Keratinocyte (primary cell): ENCODE data around the gene GPANK1. TPM values are rescaled to one million over a fixed set of nuclear protein-coding genes. Genes with fewer than 3 reads are reported as not detected.

Experiments
- DNase-seq: peaks from one replicate; pipeline ENCODE4 v3.0.0-alpha.2; 2011; ENCODE audit warnings: low read depth, missing footprints, low spot score
- FAIRE-seq: peaks from 2 replicates; lab custom pipeline; 2011; peaks lifted over from hg19 to GRCh38; lab: Jason Lieb, UNC
- H2AFZ ChIP-seq: 2 replicates; pipeline ENCODE4 v1.6.0; 2012; ENCODE audit warnings: low read length, control low read depth, inconsistent platforms; ENCODE audit not compliant: control insufficient read depth
- H3K27ac ChIP-seq: 2 replicates; pipeline ENCODE4 v1.5.1; 2011; ENCODE audit warnings: low read length; ENCODE audit not compliant: control insufficient read depth, insufficient read depth
- H3K27me3 ChIP-seq: 3 replicates; pipeline ENCODE4 v1.6.0; 2011; ENCODE audit warnings: low read length; ENCODE audit not compliant: control insufficient read depth, insufficient read depth; ENCODE audit errors: extremely low read depth
- H3K36me3 ChIP-seq, 2 experiments: 2 replicates in 1 of 2; 3 replicates in 1 of 2; pipeline ENCODE4 v1.5.1; 2011; ENCODE audit warnings: low read length in 2 of 2, mild to moderate bottlenecking in 1 of 2; ENCODE audit not compliant: control insufficient read depth in 2 of 2, insufficient read depth in 2 of 2; ENCODE audit errors: extremely low read depth in 1 of 2
- H3K4me1 ChIP-seq: 3 replicates; pipeline ENCODE4 v1.5.1; 2011; ENCODE audit warnings: low read length; ENCODE audit not compliant: control insufficient read depth, insufficient read depth; ENCODE audit errors: extremely low read depth
- H3K4me2 ChIP-seq: 3 replicates; pipeline ENCODE4 v1.6.0; 2011; ENCODE audit warnings: low read depth, low read length; ENCODE audit not compliant: control insufficient read depth, insufficient read depth; ENCODE audit errors: extremely low read depth
- H3K4me3 ChIP-seq, 3 experiments: fragments of 200-600 bp in 1 of 3; sonication (generic) in 1 of 3; 2 replicates in 2 of 3; 3 replicates in 1 of 3; pipeline ENCODE4 v1.5.1; 2011 to 2016; ENCODE audit warnings: low read length in 3 of 3, mild to moderate bottlenecking in 3 of 3, control low read depth in 2 of 3, inconsistent platforms in 1 of 3, low read depth in 1 of 3, mixed read lengths in 1 of 3, mixed run types in 1 of 3, moderate library complexity in 1 of 3; ENCODE audit not compliant: control insufficient read depth in 2 of 3, insufficient read depth in 2 of 3; ENCODE audit errors: extremely low read depth in 1 of 3
- H3K79me2 ChIP-seq: 2 replicates; pipeline ENCODE4 v1.6.0; 2012; ENCODE audit warnings: low read length; ENCODE audit not compliant: control insufficient read depth, insufficient read depth
- H3K9ac ChIP-seq: 3 replicates; pipeline ENCODE4 v1.6.0; 2011; ENCODE audit warnings: low read length; ENCODE audit not compliant: control insufficient read depth, insufficient read depth; ENCODE audit errors: extremely low read depth
- H3K9me1 ChIP-seq: 3 replicates; pipeline ENCODE4 v1.6.0; 2011; ENCODE audit warnings: low read length; ENCODE audit not compliant: control insufficient read depth, insufficient read depth; ENCODE audit errors: extremely low read depth
- H3K9me3 ChIP-seq: 2 replicates; pipeline ENCODE4 v1.5.1; 2012; ENCODE audit warnings: low read depth, low read length; ENCODE audit not compliant: control insufficient read depth
- H4K20me1 ChIP-seq: 3 replicates; pipeline ENCODE4 v1.6.0; 2011; ENCODE audit warnings: low read length; ENCODE audit not compliant: control insufficient read depth, insufficient read depth; ENCODE audit errors: extremely low read depth
- CTCF ChIP-seq, 3 experiments: IDR thresholded peaks in 1 of 3; conservative IDR thresholded peaks in 1 of 3; optimal IDR thresholded peaks in 1 of 3; 2 replicates in 2 of 3; 3 replicates in 1 of 3; pipeline versions ENCODE3 to v1.5.1; 2011; ENCODE audit warnings: low read length in 3 of 3, mild to moderate bottlenecking in 3 of 3, moderate library complexity in 2 of 3, control low read depth in 1 of 3, inconsistent platforms in 1 of 3; ENCODE audit not compliant: insufficient read depth in 2 of 3; ENCODE audit errors: extremely low read depth in 1 of 3
- EZH2 ChIP-seq: IDR thresholded peaks from one replicate; pipeline ENCODE4 v1.6.1; 2012; ENCODE audit warnings: inconsistent platforms, mild to moderate bottlenecking, low read length, moderate library complexity
- dilution Hi-C: fragments of 300-500 bp; cut with MboI; formaldehyde crosslinking; loops from one replicate; pipeline ENCODE4 v1.7.0; 2020; ENCODE audit warnings: low sequenced_read_pairs; ENCODE audit not compliant: extremely low pct_ligation_motif_present
- polyA plus RNA-seq, 5 experiments: library from polyadenylated mRNA; depleted of rRNA in 3 of 5; stranded (reverse) in 3 of 5; stranded (forward) in 1 of 5; unstranded in 1 of 5; fragments of >200 nt; gene quantifications; 1 replicate in 1 of 5; 2 replicates in 3 of 5; 3 replicates in 1 of 5; pipeline versions ENCODE4 v1.2.1 to v1.2.3, GENCODE V29; 2011 to 2012; ENCODE audit warnings: missing spikeins in 2 of 5, low read depth in 1 of 5, low replicate concordance in 1 of 5

GPANK1 gene
- polyA plus RNA-seq, 1 donor (not counting 4 experiments of a cell fraction or from before 2014, with no cell fraction given) = 10.0 TPM

- no peak for DNase-seq
- dilution Hi-C loops = no loop called here
Measured at GRCh38 chr6:31708224-31708623, 43.4 kb upstream of the GPANK1 start.

DNA sequence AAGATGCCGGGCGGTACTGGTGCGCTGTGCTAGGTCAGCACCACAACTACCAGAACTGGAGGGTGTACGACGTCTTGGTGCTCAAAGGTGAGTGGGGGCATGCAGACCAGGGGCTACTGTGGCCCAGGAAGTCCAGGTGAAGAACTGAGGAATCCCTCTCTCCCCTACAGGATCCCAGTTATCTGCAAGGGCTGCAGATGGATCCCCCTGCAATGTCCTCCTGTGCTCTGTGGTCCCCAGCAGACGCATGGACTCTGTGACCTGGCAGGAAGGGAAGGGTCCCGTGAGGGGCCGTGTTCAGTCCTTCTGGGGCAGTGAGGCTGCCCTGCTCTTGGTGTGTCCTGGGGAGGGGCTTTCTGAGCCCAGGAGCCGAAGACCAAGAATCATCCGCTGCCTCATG is 42.9 kb upstream of the GPANK1 start:
- no peak overlapping the region for H3K4me3 ChIP-seq
- no peak overlapping the region for H3K4me2 ChIP-seq
- dilution Hi-C loops = no loop called here
- H2AFZ ChIP-seq = no peak overlapping the region
- FAIRE-seq = no peak
- H3K9ac ChIP-seq = no peak overlapping the region
- no peaks in the 10 kb centered on the region for H4K20me1 ChIP-seq
- H3K4me1 ChIP-seq = peaks cover 20% of the 10 kb centered on the region
- H3K9me1 ChIP-seq = no peaks in the 10 kb centered on the region
- no peak for TF ChIP-seq CTCF (optimal IDR thresholded peaks at IDR 0.05 in 1 of 3, IDR thresholded peaks at IDR 0.05 in 1 of 3, conservative IDR thresholded peaks at IDR 0.05 in 1 of 3; ENCODE audit: extremely low read depth in 1 of 3, insufficient read depth in 2 of 3, low read length in 3 of 3)
- TF ChIP-seq EZH2 = no peak
- H3K9me3 ChIP-seq = no peaks in the 10 kb centered on the region
- H3K79me2 ChIP-seq = no peaks in the 10 kb centered on the region
- no peak for DNase-seq
- no peak overlapping the region for H3K27ac ChIP-seq
- no peaks in the 10 kb centered on the region for H3K36me3 ChIP-seq
- H3K27me3 ChIP-seq = no peaks in the 10 kb centered on the region

More at GRCh38 chr6:31708224-31708623, 43.4 kb upstream of the GPANK1 start:
- no peak overlapping the region for H3K4me2 ChIP-seq
- H4K20me1 ChIP-seq = no peaks in the 10 kb centered on the region
- no peak for FAIRE-seq
- no peaks in the 10 kb centered on the region for H3K36me3 ChIP-seq
- H3K27ac ChIP-seq = no peak overlapping the region
- H3K27me3 ChIP-seq = no peaks in the 10 kb centered on the region
- H3K79me2 ChIP-seq = no peaks in the 10 kb centered on the region
- no peaks in the 10 kb centered on the region for H3K9me1 ChIP-seq
- TF ChIP-seq EZH2 = no peak
- no peak for TF ChIP-seq CTCF (optimal IDR thresholded peaks at IDR 0.05 in 1 of 3, IDR thresholded peaks at IDR 0.05 in 1 of 3, conservative IDR thresholded peaks at IDR 0.05 in 1 of 3; ENCODE audit: extremely low read depth in 1 of 3, insufficient read depth in 2 of 3, low read length in 3 of 3)
- no peak overlapping the region for H3K4me3 ChIP-seq
- peaks cover 20% of the 10 kb centered on the region for H3K4me1 ChIP-seq
- H2AFZ ChIP-seq = no peak overlapping the region
- H3K9ac ChIP-seq = no peak overlapping the region
- H3K9me3 ChIP-seq = no peaks in the 10 kb centered on the region
